GM08714 (cell line): ENCODE results near the gene RRBP1.

Experiments
- H3K4me3 ChIP-seq: fragments of 200-500 bp; sonication (Bioruptor generic); 2 replicates; pipeline ENCODE4 v1.5.1; 2014; ENCODE audit warnings: mild to moderate bottlenecking, low read length, inconsistent platforms
- ZNF274 ChIP-seq: IDR thresholded peaks from 2 replicates; pipeline ENCODE4 v1.6.1; 2012; ENCODE audit warnings: mild to moderate bottlenecking, low read depth, low read length

Gene RRBP1

DNA sequence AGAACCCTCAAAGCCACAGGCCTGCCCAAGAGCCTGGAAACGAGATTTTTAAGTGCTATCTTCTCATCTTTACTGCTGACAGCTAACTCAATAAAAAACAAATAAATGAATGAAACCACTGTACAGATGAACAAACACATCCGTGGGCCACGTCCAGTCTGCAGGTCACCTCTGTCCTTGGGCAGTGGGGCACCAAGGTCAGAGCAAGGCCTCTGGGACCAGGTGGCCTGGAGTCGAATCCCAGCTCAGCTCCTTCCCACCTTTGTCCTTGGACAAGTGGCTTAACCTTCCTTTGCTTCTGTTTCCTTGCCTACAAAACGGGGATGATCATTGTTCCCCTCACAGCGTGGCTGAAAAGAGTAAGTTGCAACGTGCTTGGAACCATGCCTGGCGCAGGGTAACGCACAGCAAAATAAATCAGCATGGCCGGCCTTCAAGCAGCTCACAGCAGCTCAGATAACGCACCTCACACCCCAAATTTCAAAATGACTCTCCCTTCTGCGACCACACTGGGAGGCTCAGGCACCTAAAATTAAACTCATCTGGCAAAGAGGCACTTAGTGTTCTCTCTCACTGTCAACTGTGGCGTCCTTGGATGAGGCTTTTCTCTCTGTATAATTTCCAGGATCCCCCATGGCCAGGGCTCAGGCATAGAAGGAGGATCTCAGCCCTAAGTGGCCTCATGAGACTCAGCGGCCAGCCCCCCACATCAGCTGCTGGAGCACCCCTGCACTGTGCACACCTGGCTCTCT is 35.7 kb downstream of the RRBP1 start:
- no peak for TF ChIP-seq ZNF274
- no peak overlapping the region for H3K4me3 ChIP-seq

DNA sequence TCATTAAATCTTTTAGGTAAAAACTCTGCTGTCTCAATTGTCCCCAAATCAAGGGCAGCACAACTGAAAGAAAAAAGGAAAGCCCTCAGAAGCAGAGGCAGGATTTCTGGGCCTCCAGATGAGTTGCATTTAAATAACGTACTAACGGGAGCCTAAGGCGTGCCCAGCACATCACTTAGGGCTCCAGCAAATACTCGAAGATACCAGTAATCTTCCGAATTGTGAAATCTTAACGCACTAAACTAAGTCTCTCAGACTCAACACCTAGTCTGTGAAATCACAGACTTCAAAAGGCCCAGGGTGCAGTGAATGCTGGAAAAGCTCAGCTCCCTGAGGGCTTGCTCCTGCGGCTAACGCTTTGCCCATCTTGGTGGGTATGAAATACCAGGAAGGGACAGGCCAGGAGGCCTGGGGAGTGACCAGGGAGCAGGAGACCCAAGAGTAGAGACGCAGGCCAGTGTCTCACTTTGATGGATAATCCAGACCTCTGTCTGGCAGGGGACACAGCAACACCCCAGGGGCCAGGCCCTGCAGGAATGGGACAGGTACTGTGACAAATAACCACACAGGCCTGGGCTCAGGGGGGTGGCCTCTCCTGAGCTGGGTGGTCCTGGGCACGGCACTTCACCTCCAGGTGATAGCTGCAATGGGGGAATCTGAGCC is 36.4 kb downstream of the RRBP1 start:
- TF ChIP-seq ZNF274: no peak
- no peak overlapping the region for H3K4me3 ChIP-seq

DNA sequence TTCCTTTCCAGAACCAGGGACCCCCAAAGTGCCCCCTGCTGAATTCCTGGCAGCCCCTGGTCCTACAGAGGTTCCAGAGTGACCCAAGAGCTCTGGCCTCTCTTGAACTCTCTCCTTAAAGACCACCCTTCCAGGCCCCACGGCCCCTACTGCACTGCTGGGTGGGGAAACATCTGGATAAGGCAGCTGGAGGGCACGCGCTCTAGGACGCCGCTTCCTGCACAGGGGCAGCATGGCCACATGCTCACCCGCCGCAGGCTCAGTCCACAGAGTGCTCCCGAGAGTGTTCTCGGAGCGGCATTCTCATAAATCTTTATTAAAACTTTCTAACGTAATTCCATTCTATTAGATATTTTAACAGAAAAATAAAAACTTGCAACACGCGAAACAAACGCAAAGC is 37.0 kb downstream of the RRBP1 start:
- no peak for TF ChIP-seq ZNF274
- H3K4me3 ChIP-seq: no peak overlapping the region

DNA sequence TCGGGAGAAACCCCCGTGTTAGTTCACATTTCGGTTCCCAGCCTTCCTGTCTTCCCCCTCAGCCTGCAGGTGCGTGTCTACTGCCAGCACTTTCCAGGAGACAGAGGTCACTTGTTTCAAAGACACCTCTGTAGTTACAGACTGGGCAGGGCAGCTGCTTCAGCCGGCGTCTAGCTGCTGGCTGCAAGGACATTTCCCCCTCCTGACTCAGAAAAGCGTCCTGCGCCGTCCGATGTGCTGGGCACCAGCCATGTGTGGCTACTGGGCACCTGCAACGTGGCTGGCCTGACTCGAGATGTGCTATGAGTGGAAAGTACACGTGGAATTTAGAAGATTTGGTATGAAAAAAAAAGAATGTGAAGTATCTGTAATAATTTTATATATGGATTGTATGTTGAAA is 37.6 kb downstream of the RRBP1 start:
- no peak for TF ChIP-seq ZNF274
- no peak overlapping the region for H3K4me3 ChIP-seq

DNA sequence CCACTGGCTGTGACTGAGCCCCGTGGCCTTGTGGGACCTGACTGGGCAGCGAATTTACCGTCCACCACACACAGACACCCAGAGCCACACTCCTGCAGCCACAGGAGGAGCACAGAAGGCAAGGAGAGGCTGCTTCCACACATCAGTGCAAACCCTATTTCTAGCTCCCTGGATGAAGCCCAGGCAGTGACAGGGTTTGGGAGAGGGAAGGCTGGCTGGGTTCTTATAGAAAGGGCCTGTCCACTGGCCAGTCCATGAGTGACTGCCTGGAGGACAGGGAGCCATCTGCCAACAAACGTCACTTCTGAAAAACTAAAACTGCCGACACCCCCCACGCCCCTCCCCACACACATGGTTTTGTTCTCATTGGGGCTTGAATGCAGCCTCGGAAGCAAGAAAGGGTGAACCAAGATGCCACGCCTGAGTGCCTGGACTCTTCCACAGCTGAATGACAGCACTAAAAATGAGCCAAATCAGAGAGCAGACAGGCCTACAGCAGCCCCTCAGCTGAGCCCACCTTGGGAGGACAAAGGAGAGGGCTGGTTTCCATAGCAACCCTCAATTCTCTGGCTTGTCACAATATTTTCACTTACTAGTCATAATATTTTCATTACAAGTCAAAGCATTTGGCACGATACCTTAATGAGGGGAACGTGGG is 38.4 kb downstream of the RRBP1 start:
- TF ChIP-seq ZNF274: no peak
- no peak overlapping the region for H3K4me3 ChIP-seq

DNA sequence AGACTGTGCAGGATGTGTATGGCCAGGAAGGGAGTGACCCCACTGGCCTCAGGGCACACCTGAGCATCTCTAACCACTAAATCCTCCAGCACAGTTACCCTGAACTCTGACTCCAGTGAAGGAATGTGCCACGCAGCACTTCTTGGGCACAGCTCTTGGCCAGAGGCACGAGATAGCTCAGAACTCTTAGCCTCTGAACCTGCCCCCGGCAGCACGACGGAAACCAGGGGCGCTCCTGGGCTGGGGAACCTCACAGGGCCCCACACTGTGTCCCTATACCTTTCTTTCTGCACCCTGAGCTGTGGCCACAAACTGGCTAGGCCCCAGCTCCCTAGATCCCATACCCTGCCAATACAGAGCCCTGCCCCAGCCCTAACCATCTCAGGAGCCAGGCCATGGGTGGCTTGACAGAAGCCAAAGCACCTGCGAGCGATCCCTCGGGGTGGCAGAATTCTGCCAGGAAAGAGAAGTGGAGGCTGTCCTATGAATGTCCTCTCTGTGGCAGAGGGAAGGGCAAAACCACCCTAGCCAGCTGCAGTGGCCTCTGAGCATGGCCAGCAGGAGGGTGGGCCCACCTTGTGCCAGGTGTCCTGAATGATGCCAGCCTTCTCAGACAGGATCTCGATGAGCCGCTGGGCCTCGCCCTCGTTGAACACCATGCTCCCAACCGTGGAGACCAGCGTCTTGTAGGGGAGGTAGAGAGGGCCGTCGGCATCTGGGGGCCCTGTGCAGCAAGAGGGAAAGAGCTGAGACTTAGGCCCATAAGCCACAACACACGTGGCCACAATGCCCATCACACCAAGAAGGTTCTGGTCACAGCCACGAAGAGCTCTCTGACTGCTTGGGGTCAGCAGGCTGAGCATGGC is 39.4 kb downstream of the RRBP1 start:
- H3K4me3 ChIP-seq: no peak overlapping the region
- no peak for TF ChIP-seq ZNF274

- TF ChIP-seq ZNF274: no peak
- no peak overlapping the region for H3K4me3 ChIP-seq
These were observed 40.0 kb downstream of the RRBP1 start for GRCh38 chr20:17641993-17642392.

DNA sequence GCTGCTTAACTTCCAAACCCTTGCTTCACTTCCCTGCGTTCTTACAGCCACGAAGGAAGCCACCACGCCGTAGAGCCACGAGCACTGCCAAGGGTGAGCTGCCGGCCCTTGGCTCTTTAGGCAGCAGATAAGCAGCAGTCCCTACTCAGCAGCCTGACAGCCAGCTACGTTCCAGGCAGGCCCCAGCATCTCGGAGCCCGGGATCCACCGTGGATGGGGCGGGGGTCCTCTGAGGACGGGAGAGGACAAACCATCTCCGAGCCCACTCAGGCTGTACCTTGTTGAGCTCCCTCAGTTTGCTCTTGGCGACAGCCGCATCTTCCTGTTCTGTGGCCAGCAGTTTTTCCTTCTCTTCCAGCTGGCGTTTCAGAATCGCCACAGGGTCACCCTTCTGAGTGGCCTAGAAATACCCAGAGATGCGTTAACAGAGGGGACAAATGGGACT is 40.5 kb downstream of the RRBP1 start:
- no peak for TF ChIP-seq ZNF274

GRCh38 chr20:17640875-17641378 is 41.1 kb downstream of the RRBP1 start:
- H3K4me3 ChIP-seq: no peak overlapping the region
- no peak for TF ChIP-seq ZNF274

More for the DNA sequence above, 40.5 kb downstream of the RRBP1 start:
- no peak overlapping the region for H3K4me3 ChIP-seq

GRCh38 chr20:17640146-17640874 is 41.7 kb downstream of the RRBP1 start:
- no peak for TF ChIP-seq ZNF274
- no peak overlapping the region for H3K4me3 ChIP-seq

GRCh38 chr20:17638835-17639407 is 43.1 kb downstream of the RRBP1 start:
- no peak for TF ChIP-seq ZNF274
- H3K4me3 ChIP-seq: no peak overlapping the region

- no peak overlapping the region for H3K4me3 ChIP-seq
- no peak for TF ChIP-seq ZNF274
These were observed 43.9 kb downstream of the RRBP1 start for GRCh38 chr20:17637985-17638640.
